Astrocyte (in vitro differentiated cells and primary cell): ENCODE results near the gene SIVA1. TPM values are rescaled to one million over a fixed set of nuclear protein-coding genes. Genes with fewer than 3 reads are reported as not detected.

Experiments used
- DNase-seq: peaks from one replicate; pipeline ENCODE4 v3.0.0-alpha.2; 2010; ENCODE audit warnings: low read depth
- FAIRE-seq: peaks from 2 replicates; lab custom pipeline; 2011; peaks lifted over from hg19 to GRCh38; lab: Jason Lieb, UNC
- H2AFZ ChIP-seq: 2 replicates; pipeline ENCODE4 v1.6.0; 2012; ENCODE audit warnings: low read depth, low read length, inconsistent platforms
- H3K27ac ChIP-seq: 2 replicates; pipeline ENCODE4 v1.5.1; 2011; ENCODE audit warnings: low read depth, low read length, inconsistent platforms
- H3K27me3 ChIP-seq: 2 replicates; pipeline ENCODE4 v1.6.0; 2011; ENCODE audit warnings: low read length, inconsistent platforms; ENCODE audit not compliant: insufficient read depth
- H3K36me3 ChIP-seq: 2 replicates; pipeline ENCODE4 v1.5.1; 2011; ENCODE audit warnings: low read length, inconsistent platforms; ENCODE audit not compliant: insufficient read depth
- H3K4me1 ChIP-seq: 2 replicates; pipeline ENCODE4 v1.5.1; 2011; ENCODE audit warnings: low read length, inconsistent platforms; ENCODE audit not compliant: insufficient read depth
- H3K4me2 ChIP-seq: 2 replicates; pipeline ENCODE4 v1.6.0; 2012; ENCODE audit warnings: low read length, inconsistent platforms
- H3K4me3 ChIP-seq: 2 replicates; pipeline ENCODE4 v1.5.1; 2011; ENCODE audit warnings: low read depth, mild to moderate bottlenecking, low read length, inconsistent platforms; ENCODE audit not compliant: insufficient read depth
- H3K79me2 ChIP-seq: 2 replicates; pipeline ENCODE4 v1.6.0; 2012; ENCODE audit warnings: mild to moderate bottlenecking, low read length, inconsistent platforms; ENCODE audit not compliant: insufficient read depth
- H3K9ac ChIP-seq: 2 replicates; pipeline ENCODE4 v1.6.0; 2012; ENCODE audit warnings: mild to moderate bottlenecking, low read length, inconsistent platforms
- H3K9me3 ChIP-seq: 2 replicates; pipeline ENCODE4 v1.5.1; 2012; ENCODE audit warnings: low read depth, mild to moderate bottlenecking, low read length, inconsistent platforms; ENCODE audit not compliant: insufficient read depth
- H4K20me1 ChIP-seq: 2 replicates; pipeline ENCODE4 v1.6.0; 2012; ENCODE audit warnings: low read length, inconsistent platforms; ENCODE audit not compliant: insufficient read depth
- H3K27ac Mint-ChIP-seq: one replicate; pipeline ENCODE4 v1.8.0; 2021; ENCODE audit warnings: mild to moderate bottlenecking, mixed read lengths; ENCODE audit not compliant: unreplicated experiment
- H3K27me3 Mint-ChIP-seq: one replicate; pipeline ENCODE4 v1.8.0; 2021; ENCODE audit warnings: low read depth, mixed read lengths; ENCODE audit not compliant: unreplicated experiment
- H3K36me3 Mint-ChIP-seq: one replicate; pipeline ENCODE4 v1.8.0; 2021; ENCODE audit warnings: low read depth, mixed read lengths; ENCODE audit not compliant: unreplicated experiment
- H3K4me1 Mint-ChIP-seq: one replicate; pipeline ENCODE4 v1.8.0; 2021; ENCODE audit warnings: low read depth, mixed read lengths; ENCODE audit not compliant: unreplicated experiment
- H3K4me3 Mint-ChIP-seq: one replicate; pipeline ENCODE4 v1.8.0; 2021; ENCODE audit warnings: mild to moderate bottlenecking, moderate library complexity, mixed read lengths; ENCODE audit not compliant: unreplicated experiment
- H3K9me3 Mint-ChIP-seq: one replicate; pipeline ENCODE4 v1.8.0; 2021; ENCODE audit warnings: mild to moderate bottlenecking, mixed read lengths; ENCODE audit not compliant: unreplicated experiment
- CTCF ChIP-seq: IDR thresholded peaks from 2 replicates; pipeline ENCODE4 v1.5.1; 2011; ENCODE audit warnings: low read depth, mild to moderate bottlenecking, inconsistent platforms, low read length, moderate library complexity; ENCODE audit not compliant: insufficient read depth
- EZH2 ChIP-seq: IDR thresholded peaks from 2 replicates; pipeline ENCODE4 v1.6.1; 2012; ENCODE audit warnings: mild to moderate bottlenecking, low read length, inconsistent platforms; ENCODE audit not compliant: insufficient read depth
- total RNA-seq: library from RNA; stranded (reverse); gene quantifications from 2 replicates; pipeline ENCODE4 v1.2.1, GENCODE V29; 2021

Gene SIVA1
- total RNA-seq, 1 donor from 2014 or later: 51.0 TPM

- H3K27ac Mint-ChIP-seq: no peak overlapping the region
- H3K9me3 Mint-ChIP-seq: no peaks in the 10 kb centered on the region
- H3K27ac ChIP-seq: no peak overlapping the region
- FAIRE-seq (no peak), DNase-seq (no peak)
- peaks cover 3% of the 10 kb centered on the region for H3K36me3 Mint-ChIP-seq
- H3K36me3 ChIP-seq: no peaks in the 10 kb centered on the region
- H3K4me3 Mint-ChIP-seq: no peak overlapping the region
- no peaks in the 10 kb centered on the region for H4K20me1 ChIP-seq
- no peaks in the 10 kb centered on the region for H3K27me3 ChIP-seq
- no peaks in the 10 kb centered on the region for H3K9me3 ChIP-seq
- no peak overlapping the region for H2AFZ ChIP-seq
- peaks cover 3% of the 10 kb centered on the region for H3K27me3 Mint-ChIP-seq
- H3K4me2 ChIP-seq: no peak overlapping the region
- peaks cover 6% of the 10 kb centered on the region for H3K4me1 ChIP-seq
- H3K4me3 ChIP-seq: no peak overlapping the region
- H3K4me1 Mint-ChIP-seq: peaks cover 12% of the 10 kb centered on the region
- TF ChIP-seq EZH2 (no peak), CTCF (no peak)
- no peak overlapping the region for H3K9ac ChIP-seq
- H3K79me2 ChIP-seq: no peaks in the 10 kb centered on the region
Measured at GRCh38 chr14:104741108-104741802, 11.7 kb upstream of the SIVA1 start.

GRCh38 chr14:104741803-104742251 lies 11.1 kb upstream of the SIVA1 start:
- Histone ChIP-seq H3K27ac (no peak overlapping the region), H3K79me2 (no peaks in the 10 kb centered on the region), H3K4me3 (no peak overlapping the region), H2AFZ (no peak overlapping the region), H3K27me3 (no peaks in the 10 kb centered on the region), H3K4me2 (no peak overlapping the region), H3K9me3 (no peaks in the 10 kb centered on the region), H3K9ac (no peak overlapping the region), H3K4me1 (peaks cover 4% of the 10 kb centered on the region), H4K20me1 (no peaks in the 10 kb centered on the region), H3K36me3 (no peaks in the 10 kb centered on the region)
- H3K27me3 Mint-ChIP-seq: peaks cover 3% of the 10 kb centered on the region
- DNase-seq: no peak
- H3K27ac Mint-ChIP-seq: no peak overlapping the region
- TF ChIP-seq CTCF (no peak), EZH2 (no peak)
- FAIRE-seq: no peak
- H3K9me3 Mint-ChIP-seq: no peaks in the 10 kb centered on the region
- peaks cover 14% of the 10 kb centered on the region for H3K4me1 Mint-ChIP-seq
- peaks cover 3% of the 10 kb centered on the region for H3K36me3 Mint-ChIP-seq
- no peak overlapping the region for H3K4me3 Mint-ChIP-seq
